IMR-90 (cell line): ENCODE measurements around the gene KIRREL1. TPM values are rescaled to one million over a fixed set of nuclear protein-coding genes. Genes with fewer than 3 reads are reported as not detected.

Source experiments
- ATAC-seq: fragments of 200-7000 bp; cut with Tn5 transposase; 2 replicates; pipeline ENCODE4 v1.9.1; 2020; ENCODE audit warnings: low read depth, mild to moderate bottlenecking, moderate library complexity
- BruUV-seq: library from RNA; stranded (reverse); fragments of 400-500 nt; replicated peaks from 2 replicates; lab custom pipeline; 2021; lab: Mats Ljungman, UMichigan
- CTCF ChIA-PET: fragments of 300-600 bp; formaldehyde crosslinking; extraction: SDS; loops from one replicate; lab custom pipeline; 2021; ENCODE audit warnings: antibody characterized with exemption; lab: Yijun Ruan, JAX
- POLR2A ChIA-PET: fragments of 300-600 bp; sonication (Branson Sonifier 250); formaldehyde crosslinking; loops from one replicate; lab custom pipeline; 2022; ENCODE audit warnings: antibody characterized with exemption; ENCODE audit not compliant: unreplicated experiment; lab: Charles Lee
- DNase-seq: peaks from one replicate; pipeline ENCODE4 v3.0.0; 2013
- H2AFZ ChIP-seq: replicated peaks from 2 replicates; pipeline ENCODE3; 2013; ENCODE audit warnings: low read length, mild to moderate bottlenecking; ENCODE audit not compliant: poor library complexity
- H2AK5ac ChIP-seq: 2 replicates; pipeline ENCODE4 v1.6.1; 2013; ENCODE audit warnings: low read depth, low read length, inconsistent platforms
- H2AK9ac ChIP-seq: replicated peaks from 2 replicates; pipeline ENCODE3; 2013; ENCODE audit warnings: mild to moderate bottlenecking, low read depth, low read length, moderate library complexity; ENCODE audit not compliant: poor library complexity
- H2BK120ac ChIP-seq: 2 replicates; pipeline ENCODE4 v1.6.1; 2013; ENCODE audit warnings: low read depth, low read length, inconsistent platforms
- H2BK15ac ChIP-seq: 3 replicates; pipeline ENCODE4 v1.6.1; 2013; ENCODE audit warnings: low read depth, low read length, inconsistent platforms
- H2BK20ac ChIP-seq: 2 replicates; pipeline ENCODE4 v1.6.1; 2013; ENCODE audit warnings: low read depth, mild to moderate bottlenecking, inconsistent platforms, low read length, moderate library complexity
- H2BK5ac ChIP-seq: 2 replicates; pipeline ENCODE4 v1.6.1; 2013; ENCODE audit warnings: mild to moderate bottlenecking, low read depth, low read length, inconsistent platforms; ENCODE audit not compliant: poor library complexity, severe bottlenecking
- H3K14ac ChIP-seq: replicated peaks from 2 replicates; pipeline ENCODE4 v1.6.1; 2013; ENCODE audit warnings: low read depth, low read length, inconsistent platforms
- H3K18ac ChIP-seq: 2 replicates; pipeline ENCODE4 v1.6.1; 2013; ENCODE audit warnings: low read depth, low read length, control low read depth
- H3K23ac ChIP-seq: 2 replicates; pipeline ENCODE4 v1.6.1; 2013; ENCODE audit warnings: low read depth, low read length, inconsistent platforms
- H3K27ac ChIP-seq: 2 replicates; pipeline ENCODE4 v1.5.1; 2013; ENCODE audit warnings: mild to moderate bottlenecking, control low read depth, low read length; ENCODE audit not compliant: insufficient read depth
- H3K27me3 ChIP-seq: 2 replicates; pipeline ENCODE4 v1.6.1; 2013; ENCODE audit warnings: low read length; ENCODE audit not compliant: control insufficient read depth, insufficient read depth
- H3K36me3 ChIP-seq: 2 replicates; pipeline ENCODE4 v1.6.1; 2013; ENCODE audit warnings: low read length, mixed read lengths; ENCODE audit not compliant: control insufficient read depth, insufficient read depth
- H3K4ac ChIP-seq: 2 replicates; pipeline ENCODE4 v1.6.1; 2013; ENCODE audit warnings: low read depth, low read length, inconsistent platforms
- H3K4me1 ChIP-seq: 2 replicates; pipeline ENCODE4 v1.6.1; 2013; ENCODE audit warnings: low read length, mixed read lengths; ENCODE audit not compliant: control insufficient read depth, insufficient read depth
- H3K4me2 ChIP-seq: 2 replicates; pipeline ENCODE4 v1.6.1; 2013; ENCODE audit warnings: low read depth, mild to moderate bottlenecking, control low read depth, low read length, moderate library complexity
- H3K4me3 ChIP-seq: 2 replicates; pipeline ENCODE4 v1.5.1; 2013; ENCODE audit warnings: low read depth, mild to moderate bottlenecking, control low read depth, low read length, moderate library complexity; ENCODE audit not compliant: insufficient read depth
- H3K56ac ChIP-seq: 2 replicates; pipeline ENCODE4 v1.6.1; 2013; ENCODE audit warnings: low read length, inconsistent platforms; ENCODE audit not compliant: insufficient read depth; ENCODE audit errors: extremely low read depth
- H3K79me1 ChIP-seq, 2 experiments: 2 replicates each; pipeline ENCODE4 v1.6.1; 2013; ENCODE audit warnings: low read length in 2 of 2, inconsistent platforms in 1 of 2, low read depth in 1 of 2
- H3K9ac ChIP-seq: 2 replicates; pipeline ENCODE4 v1.6.1; 2013; ENCODE audit warnings: low read depth, low read length, control low read depth
- H3K9me1 ChIP-seq: 2 replicates; pipeline ENCODE4 v1.6.1; 2013; ENCODE audit warnings: low read length, inconsistent platforms; ENCODE audit not compliant: insufficient read depth
- H3K9me3 ChIP-seq: 2 replicates; pipeline ENCODE4 v1.6.1; 2013; ENCODE audit warnings: low read length; ENCODE audit not compliant: control insufficient read depth, insufficient read depth
- H4K20me1 ChIP-seq: 2 replicates; pipeline ENCODE4 v1.6.1; 2013; ENCODE audit warnings: low read length, inconsistent platforms; ENCODE audit not compliant: insufficient read depth
- H4K5ac ChIP-seq: 2 replicates; pipeline ENCODE4 v1.6.1; 2013; ENCODE audit warnings: mild to moderate bottlenecking, low read depth, low read length, control low read depth
- H4K8ac ChIP-seq, 2 experiments: 2 replicates each; pipeline ENCODE4 v1.6.1; 2013; ENCODE audit warnings: low read depth in 2 of 2, low read length in 2 of 2, control low read depth in 1 of 2, inconsistent platforms in 1 of 2
- H4K91ac ChIP-seq: 2 replicates; pipeline ENCODE4 v1.6.1; 2013; ENCODE audit warnings: low read depth, low read length, inconsistent platforms; ENCODE audit not compliant: insufficient read depth
- BHLHE40 ChIP-seq: fragments of 150-350 bp; IDR thresholded peaks from 2 replicates; pipeline ENCODE4 v1.6.1; 2016; ENCODE audit warnings: mild to moderate bottlenecking, low read depth, low read length
- CEBPB ChIP-seq: IDR thresholded peaks from 2 replicates; pipeline ENCODE4 v1.6.1; 2012; ENCODE audit warnings: low read depth, low read length, improper control_type of control experiment
- CHD1 ChIP-seq: IDR thresholded peaks from 2 replicates; pipeline ENCODE4 v1.6.1; 2012; ENCODE audit warnings: low read depth, low read length, improper control_type of control experiment
- FOS ChIP-seq: fragments of 150-350 bp; IDR thresholded peaks from 2 replicates; pipeline ENCODE4 v1.6.1; 2016; ENCODE audit warnings: low read depth, low read length
- MAFK ChIP-seq: IDR thresholded peaks from 2 replicates; pipeline ENCODE4 v1.6.1; 2012; ENCODE audit warnings: low read depth, low read length, improper control_type of control experiment
- MAZ ChIP-seq: IDR thresholded peaks from 2 replicates; pipeline ENCODE4 v1.6.1; 2012; ENCODE audit warnings: low read depth, mild to moderate bottlenecking, low read length, improper control_type of control experiment, moderate library complexity, borderline replicate concordance
- MXI1 ChIP-seq: IDR thresholded peaks from 2 replicates; pipeline ENCODE4 v1.6.1; 2012; ENCODE audit warnings: low read depth, mild to moderate bottlenecking, low read length, moderate library complexity, borderline replicate concordance
- NFE2L2 ChIP-seq: fragments of 150-350 bp; IDR thresholded peaks from 2 replicates; pipeline ENCODE4 v1.6.1; 2016; ENCODE audit warnings: low read depth, mild to moderate bottlenecking, low read length
- POLR2A ChIP-seq: IDR thresholded peaks from 2 replicates; pipeline ENCODE4 v1.6.1; 2012; ENCODE audit warnings: mild to moderate bottlenecking, low read depth, low read length
- RAD21 ChIP-seq: IDR thresholded peaks from 2 replicates; pipeline ENCODE4 v1.6.1; 2012; ENCODE audit warnings: low read length, improper control_type of control experiment
- RCOR1 ChIP-seq: IDR thresholded peaks from 2 replicates; pipeline ENCODE4 v1.6.1; 2012; ENCODE audit warnings: mild to moderate bottlenecking, low read length, improper control_type of control experiment; ENCODE audit not compliant: insufficient replicate concordance
- RFX5 ChIP-seq: IDR thresholded peaks from 2 replicates; pipeline ENCODE4 v1.8.0; 2012; ENCODE audit warnings: low read depth, mild to moderate bottlenecking, low read length, moderate library complexity
- SMC3 ChIP-seq: fragments of 150-350 bp; IDR thresholded peaks from 2 replicates; pipeline ENCODE4 v1.6.1; 2016; ENCODE audit warnings: low read depth, mild to moderate bottlenecking, antibody characterized with exemption, low read length, moderate library complexity
- WGBS, 2 experiments: methylation state at CpG; one replicate each; pipeline versions ENCODE4 v1.1.5 to v1.1.7; 2013; ENCODE audit warnings: missing lambda C conversion rate in 2 of 2; ENCODE audit not compliant: insufficient read length in 1 of 2; ENCODE audit errors: extremely low coverage in 2 of 2; 5-methylcytosine and 5-hydroxymethylcytosine counted together
- dilution Hi-C: fragments of 300-500 bp; cut with HindIII; formaldehyde crosslinking; loops from one replicate; pipeline ENCODE4 v1.14.3; 2018; ENCODE audit warnings: low sequenced_read_pairs; ENCODE audit not compliant: unreplicated experiment
- in situ Hi-C: fragments of 300-500 bp; cut with MboI; formaldehyde crosslinking; loops from 3 replicates; pipeline ENCODE4 v1.14.3; 2019; ENCODE audit warnings: low sequenced_read_pairs, inconsistent platforms, mixed read lengths
- intact Hi-C: fragments of 100-400 bp; cut with micrococcal nuclease; formaldehyde crosslinking; loops from 2 replicates; pipeline ENCODE4 v1.10.0; 2022
- polyA plus RNA-seq, 3 experiments: library from polyadenylated mRNA; depleted of rRNA; stranded (reverse); fragments of >200 nt; gene quantifications; 2 replicates each; pipeline ENCODE4 v1.2.3, GENCODE V29; 2012; ENCODE audit warnings: low replicate concordance in 1 of 3
- total RNA-seq: library from RNA; depleted of rRNA; stranded (reverse); fragments of >200 nt; gene quantifications from 2 replicates; pipeline ENCODE4 v1.2.3, GENCODE V29; 2012
- TF ChIP-seq, protein P1 (sequence below): conservative IDR thresholded peaks from 2 replicates; pipeline ENCODE4 v1.5.1; 2012; ENCODE audit warnings: mild to moderate bottlenecking, low read depth, low read length, improper control_type of control experiment
- TF ChIP-seq, protein P2 (sequence below): fragments of 150-350 bp; IDR thresholded peaks from 2 replicates; pipeline ENCODE4 v1.6.1; 2017; ENCODE audit warnings: mild to moderate bottlenecking, antibody characterized with exemption, low read length, low read depth
- TF ChIP-seq, protein P3 (sequence below): fragments of 150-350 bp; IDR thresholded peaks from 2 replicates; pipeline ENCODE4 v1.6.1; 2016; ENCODE audit warnings: low read depth, mild to moderate bottlenecking, low read length, moderate library complexity, borderline replicate concordance

Gene KIRREL1
- total and polyA plus RNA-seq, 2 of the 4 experiments (the other 2 are of a cell fraction), result 58.1 to 64.7 TPM

DNA sequence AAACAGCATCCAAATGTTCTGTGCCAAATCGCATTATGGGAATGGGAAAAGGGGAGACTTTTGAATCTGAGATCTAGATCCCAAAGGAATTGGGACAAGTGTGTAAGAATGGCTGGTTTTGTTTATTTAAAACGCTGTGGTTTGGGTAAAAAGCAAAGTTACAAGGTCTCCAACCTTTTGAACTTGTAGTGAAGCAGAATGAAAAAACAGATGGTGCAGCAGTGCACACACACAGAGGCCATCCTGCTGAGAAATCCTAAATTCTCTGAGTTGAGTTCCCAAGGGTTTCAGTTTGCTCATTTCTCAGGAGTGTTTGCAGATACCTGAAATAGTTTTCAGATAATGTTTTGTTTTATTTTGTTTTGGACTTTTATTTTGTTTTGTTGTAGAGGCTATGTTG, 107.1 kb downstream of the KIRREL1 start:
- no peak overlapping the region for H3K4me2 ChIP-seq
- H3K79me1 ChIP-seq, result 0 out of 4 replicates have a peak, but pooled peaks cover 0 to 4% of the 10 kb centered on the region in 2 experiments
- no peak overlapping the region for H3K4me3 ChIP-seq
- H2BK15ac ChIP-seq, result no peak overlapping the region
- dilution Hi-C loops (no loop called here), in situ Hi-C loops (no loop called here), intact Hi-C loops (no loop called here)
- H3K36me3 ChIP-seq, result peaks cover 16% of the 10 kb centered on the region
- H4K20me1 ChIP-seq, result peaks cover 17% of the 10 kb centered on the region
- CTCF ChIA-PET, result no interaction called here
- H3K4me1 ChIP-seq, result peaks cover 4% of the 10 kb centered on the region
- no peak overlapping the region for H3K23ac ChIP-seq
- ATAC-seq, result no peak
- WGBS, 2 experiments, result 78% methylated on average over 1 of the region's 2 CpGs; no CpG with 5 or more reads in 1 of the 2 experiments
- no peak overlapping the region for H2BK120ac ChIP-seq
- peaks cover 15% of the 10 kb centered on the region for H3K9me1 ChIP-seq
- no peak overlapping the region for H4K8ac ChIP-seq
- H2AK5ac ChIP-seq, result no peak overlapping the region
- no peaks in the 10 kb centered on the region for H3K9me3 ChIP-seq
- no peak overlapping the region for H3K9ac ChIP-seq
- H3K4ac ChIP-seq, result no peak overlapping the region
- no TSS peak for BruUV-seq
- H2AK9ac ChIP-seq, result no peak overlapping the region
- H4K91ac ChIP-seq, result no peak overlapping the region
- no peak overlapping the region for H2AFZ ChIP-seq
- H3K14ac ChIP-seq, result no peak overlapping the region
- POLR2A ChIA-PET, result no interaction called here
- no peak overlapping the region for H4K5ac ChIP-seq
- no peak overlapping the region for H3K56ac ChIP-seq
- H3K27me3 ChIP-seq, result peaks cover 6% of the 10 kb centered on the region
- H3K27ac ChIP-seq, result no peak overlapping the region
- TF ChIP-seq, protein P1, sequence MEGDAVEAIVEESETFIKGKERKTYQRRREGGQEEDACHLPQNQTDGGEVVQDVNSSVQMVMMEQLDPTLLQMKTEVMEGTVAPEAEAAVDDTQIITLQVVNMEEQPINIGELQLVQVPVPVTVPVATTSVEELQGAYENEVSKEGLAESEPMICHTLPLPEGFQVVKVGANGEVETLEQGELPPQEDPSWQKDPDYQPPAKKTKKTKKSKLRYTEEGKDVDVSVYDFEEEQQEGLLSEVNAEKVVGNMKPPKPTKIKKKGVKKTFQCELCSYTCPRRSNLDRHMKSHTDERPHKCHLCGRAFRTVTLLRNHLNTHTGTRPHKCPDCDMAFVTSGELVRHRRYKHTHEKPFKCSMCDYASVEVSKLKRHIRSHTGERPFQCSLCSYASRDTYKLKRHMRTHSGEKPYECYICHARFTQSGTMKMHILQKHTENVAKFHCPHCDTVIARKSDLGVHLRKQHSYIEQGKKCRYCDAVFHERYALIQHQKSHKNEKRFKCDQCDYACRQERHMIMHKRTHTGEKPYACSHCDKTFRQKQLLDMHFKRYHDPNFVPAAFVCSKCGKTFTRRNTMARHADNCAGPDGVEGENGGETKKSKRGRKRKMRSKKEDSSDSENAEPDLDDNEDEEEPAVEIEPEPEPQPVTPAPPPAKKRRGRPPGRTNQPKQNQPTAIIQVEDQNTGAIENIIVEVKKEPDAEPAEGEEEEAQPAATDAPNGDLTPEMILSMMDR, result no peak
- TF ChIP-seq RCOR1 (no peak), POLR2A (no peak), MAZ (no peak), CEBPB (no peak), CHD1 (no peak), RAD21 (no peak), MAFK (no peak), MXI1 (no peak), FOS (no peak), SMC3 (no peak), NFE2L2 (no peak), RFX5 (no peak), BHLHE40 (no peak)
- TF ChIP-seq, protein P2, sequence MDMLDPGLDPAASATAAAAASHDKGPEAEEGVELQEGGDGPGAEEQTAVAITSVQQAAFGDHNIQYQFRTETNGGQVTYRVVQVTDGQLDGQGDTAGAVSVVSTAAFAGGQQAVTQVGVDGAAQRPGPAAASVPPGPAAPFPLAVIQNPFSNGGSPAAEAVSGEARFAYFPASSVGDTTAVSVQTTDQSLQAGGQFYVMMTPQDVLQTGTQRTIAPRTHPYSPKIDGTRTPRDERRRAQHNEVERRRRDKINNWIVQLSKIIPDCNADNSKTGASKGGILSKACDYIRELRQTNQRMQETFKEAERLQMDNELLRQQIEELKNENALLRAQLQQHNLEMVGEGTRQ, result no peak
- TF ChIP-seq, protein P3, sequence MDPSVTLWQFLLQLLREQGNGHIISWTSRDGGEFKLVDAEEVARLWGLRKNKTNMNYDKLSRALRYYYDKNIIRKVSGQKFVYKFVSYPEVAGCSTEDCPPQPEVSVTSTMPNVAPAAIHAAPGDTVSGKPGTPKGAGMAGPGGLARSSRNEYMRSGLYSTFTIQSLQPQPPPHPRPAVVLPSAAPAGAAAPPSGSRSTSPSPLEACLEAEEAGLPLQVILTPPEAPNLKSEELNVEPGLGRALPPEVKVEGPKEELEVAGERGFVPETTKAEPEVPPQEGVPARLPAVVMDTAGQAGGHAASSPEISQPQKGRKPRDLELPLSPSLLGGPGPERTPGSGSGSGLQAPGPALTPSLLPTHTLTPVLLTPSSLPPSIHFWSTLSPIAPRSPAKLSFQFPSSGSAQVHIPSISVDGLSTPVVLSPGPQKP, result no peak
- no peak overlapping the region for H2BK5ac ChIP-seq
- no peak overlapping the region for H2BK20ac ChIP-seq
- H3K18ac ChIP-seq, result no peak overlapping the region
- no peak for DNase-seq
